GM12878 (cell line): Measurements from ENCODE around the gene VAT1. TPM values are rescaled to one million over a fixed set of nuclear protein-coding genes. Genes with fewer than 3 reads are reported as not detected.

Experiments
- ATAC-seq: fragments of 200-7000 bp; cut with Tn5 transposase; 3 replicates; pipeline ENCODE4 v1.9.1; 2020; ENCODE audit warnings: mild to moderate bottlenecking, moderate library complexity
- BruUV-seq: library from RNA; stranded (reverse); fragments of 400-500 nt; replicated peaks from 2 replicates; lab custom pipeline; 2021; lab: Mats Ljungman, UMichigan
- CTCF ChIA-PET: fragments of 300-600 bp; sonication (Branson Sonifier 250); formaldehyde crosslinking; extraction: SDS; loops from one replicate; lab custom pipeline; 2021; ENCODE audit warnings: inconsistent platforms; lab: Yijun Ruan, JAX
- POLR2A ChIA-PET: fragments of 350-600 bp; formaldehyde crosslinking; extraction: SDS; loops from one replicate; lab custom pipeline; 2021; ENCODE audit warnings: inconsistent platforms; lab: Charles Lee
- RAD21 ChIA-PET: fragments of 300-600 bp; sonication (Branson Sonifier 250); formaldehyde crosslinking; loops from one replicate; lab custom pipeline; 2023; ENCODE audit warnings: antibody characterized with exemption; ENCODE audit not compliant: unreplicated experiment; lab: Charles Lee
- SMC1A ChIA-PET: fragments of 300-600 bp; sonication (Branson Sonifier 250); formaldehyde crosslinking; loops from one replicate; lab custom pipeline; 2023; ENCODE audit not compliant: unreplicated experiment, uncharacterized antibody; lab: Charles Lee
- DNase-seq: peaks from one replicate; pipeline ENCODE4 v3.0.0-alpha.2; 2011; ENCODE audit warnings: low read depth, low spot score
- FAIRE-seq: peaks from 3 replicates; lab custom pipeline; 2011; peaks lifted over from hg19 to GRCh38; lab: Jason Lieb, UNC
- H2AFZ ChIP-seq: 2 replicates; pipeline ENCODE4 v1.6.0; 2011; ENCODE audit warnings: low read depth, low read length, control low read depth; ENCODE audit not compliant: control insufficient read depth
- H3K27ac ChIP-seq: 2 replicates; pipeline ENCODE4 v1.5.1; 2011; ENCODE audit warnings: control low read depth; ENCODE audit not compliant: control insufficient read depth, insufficient read depth
- H3K27me3 ChIP-seq, 2 experiments: replicated peaks in 1 of 2; 2 replicates each; pipeline versions ENCODE4 v1.6.0 to v1.6.1; 2011; ENCODE audit warnings: low read length in 1 of 2; ENCODE audit not compliant: control insufficient read depth in 2 of 2, insufficient read depth in 2 of 2
- H3K36me3 ChIP-seq, 2 experiments: 2 replicates each; pipeline ENCODE4 v1.5.1; 2011; ENCODE audit warnings: low read length in 1 of 2; ENCODE audit not compliant: control insufficient read depth in 2 of 2, insufficient read depth in 2 of 2
- H3K4me1 ChIP-seq: 2 replicates; pipeline ENCODE4 v1.6.1; 2011; ENCODE audit warnings: mild to moderate bottlenecking, low read length, moderate library complexity, mixed read lengths; ENCODE audit not compliant: control insufficient read depth, insufficient read depth
- H3K4me2 ChIP-seq: 2 replicates; pipeline ENCODE4 v1.6.0; 2011; ENCODE audit warnings: control low read depth; ENCODE audit not compliant: control insufficient read depth, insufficient read depth
- H3K4me3 ChIP-seq: fragments of 200-600 bp; sonication (generic); 2 replicates; pipeline ENCODE4 v1.5.1; 2016
- H3K79me2 ChIP-seq: 2 replicates; pipeline ENCODE4 v1.6.0; 2011; ENCODE audit warnings: low read length; ENCODE audit not compliant: control insufficient read depth, insufficient read depth
- H3K9ac ChIP-seq: 2 replicates; pipeline ENCODE4 v1.8.0; 2011; ENCODE audit warnings: low read length, control low read depth, mixed read lengths; ENCODE audit not compliant: control insufficient read depth, insufficient read depth
- H3K9me3 ChIP-seq: replicated peaks from 3 replicates; pipeline ENCODE4 v1.5.1; 2011; ENCODE audit warnings: mild to moderate bottlenecking, low read length; ENCODE audit not compliant: control insufficient read depth, insufficient read depth
- H4K20me1 ChIP-seq: 2 replicates; pipeline ENCODE4 v1.6.0; 2011; ENCODE audit not compliant: control insufficient read depth, insufficient read depth
- ETV6 ChIP-seq, 2 experiments: fragments of 450-650 bp in 1 of 2; IDR thresholded peaks in 1 of 2; conservative IDR thresholded peaks in 1 of 2; 2 replicates each; pipeline ENCODE4 v1.6.1; 2014; ENCODE audit warnings: antibody characterized with exemption in 1 of 2, borderline replicate concordance in 1 of 2, low read depth in 1 of 2, mild to moderate bottlenecking in 1 of 2, moderate library complexity in 1 of 2
- EZH2 ChIP-seq: IDR thresholded peaks from 2 replicates; pipeline ENCODE4 v1.6.1; 2012; ENCODE audit warnings: low read depth, mild to moderate bottlenecking, control low read depth, inconsistent platforms, low read length, borderline replicate concordance; ENCODE audit not compliant: control insufficient read depth
- GATAD2B ChIP-seq: fragments of 450-650 bp; conservative IDR thresholded peaks from 2 replicates; pipeline ENCODE4 v1.6.1; 2017; ENCODE audit warnings: low read depth, mild to moderate bottlenecking, moderate library complexity
- IKZF2 ChIP-seq, 2 experiments: fragments of 450-650 bp; IDR thresholded peaks; 2 replicates each; pipeline ENCODE4 v1.6.1; 2017; ENCODE audit warnings: mild to moderate bottlenecking in 2 of 2, moderate library complexity in 2 of 2
- MXI1 ChIP-seq: fragments of 150-350 bp; IDR thresholded peaks from 2 replicates; pipeline ENCODE4 v1.6.1; 2011; ENCODE audit warnings: low read depth, mild to moderate bottlenecking, inconsistent platforms, low read length, improper control_type of control experiment
- NRF1 ChIP-seq: conservative IDR thresholded peaks from 2 replicates; pipeline ENCODE4 v1.6.1; 2011; ENCODE audit warnings: mild to moderate bottlenecking, low read depth, low read length, improper control_type of control experiment
- SMAD1 ChIP-seq: fragments of 450-650 bp; IDR thresholded peaks from 2 replicates; pipeline ENCODE4 v1.6.1; 2018; ENCODE audit warnings: mild to moderate bottlenecking, low read depth; ENCODE audit not compliant: partially characterized antibody
- WGBS: methylation state at CpG from one replicate; pipeline ENCODE4 v1.1.6; 2016; ENCODE audit warnings: low lambda C conversion rate; ENCODE audit not compliant: insufficient replicate concordance, insufficient coverage; ENCODE audit errors: missing lambda C conversion rate; 5-methylcytosine and 5-hydroxymethylcytosine counted together
- in situ Hi-C: fragments of 300-500 bp; cut with MboI; formaldehyde crosslinking; loops from 9 replicates; pipeline ENCODE4 v1.14.3; 2018; ENCODE audit warnings: mixed read lengths
- intact Hi-C: fragments of 100-400 bp; cut with micrococcal nuclease; formaldehyde crosslinking; loops from one replicate; pipeline ENCODE4 v1.14.2; 2022; ENCODE audit not compliant: unreplicated experiment
- polyA plus RNA-seq, 11 experiments: library from polyadenylated mRNA; depleted of rRNA in 4 of 11; unstranded in 6 of 11; stranded (reverse) in 5 of 11; fragments of >200 nt; fragmentation: Nextera tagmentation in 4 of 11; fragmentation: Illumina TruSeq in 1 of 11; extraction: Ambion mirVana in 4 of 11; extraction: Trizol in 1 of 11; gene quantifications; 1 replicate in 1 of 11; 2 replicates in 10 of 11; pipeline versions ENCODE4 v1.2.1 to v1.2.3, GENCODE V29; 2011 to 2016; ENCODE audit warnings: inconsistent platforms in 2 of 11, missing spikeins in 2 of 11, low read depth in 1 of 11
- total RNA-seq, 4 experiments: library from RNA; depleted of rRNA in 3 of 4; stranded (reverse); fragments of >200 nt in 3 of 4; fragmentation: Illumina TruSeq in 1 of 4; extraction: Trizol in 1 of 4; gene quantifications; 2 replicates each; pipeline versions ENCODE4 v1.2.1 to v1.2.3, GENCODE V29; 2013 to 2021

Gene VAT1
- total and polyA plus RNA-seq, 10 of the 15 experiments (the other 5 are each of a cell fraction or from before 2014, with no cell fraction given) = 5.0 to 19.8 (median 8.2) TPM

GRCh38 chr17:43013296-43013695 is 8.9 kb downstream of the VAT1 start:
- 95% methylated on average over 8 of the region's 8 CpGs for WGBS
- peaks cover 8% of the 10 kb centered on the region for H3K4me1 ChIP-seq
- no peak overlapping the region for H2AFZ ChIP-seq
- no peaks in the 10 kb centered on the region for H3K9me3 ChIP-seq
- H3K4me2 ChIP-seq = no peak overlapping the region
- no peaks in the 10 kb centered on the region for H3K27me3 ChIP-seq
- RAD21 ChIA-PET = no interaction called here
- POLR2A ChIA-PET = interaction anchor here (1.2 kb wide), 1 partner anchor 15 kb away, joined by 4 read pairs; the partner anchor contains the start of gene RPL27
- H3K79me2 ChIP-seq = peaks cover 14% of the 10 kb centered on the region
- intact Hi-C loops (no loop called here), in situ Hi-C loops (loop anchor here (5.0 kb wide), 1 partner anchor 324 kb away; no protein-coding TSS in a partner anchor)
- no peaks in the 10 kb centered on the region for H4K20me1 ChIP-seq
- no TSS peak for BruUV-seq
- TF ChIP-seq NRF1 (no peak), EZH2 (no peak), MXI1 (no peak), GATAD2B (no peak), IKZF2 (IDR thresholded peaks at IDR 0.05) (no peak), ETV6 (conservative IDR thresholded peaks at IDR 0.05 in 1 of 2, IDR thresholded peaks at IDR 0.05 in 1 of 2; ENCODE audit: borderline replicate concordance in 1 of 2, low read depth in 1 of 2) (no peak), SMAD1 (no peak)
- SMC1A ChIA-PET = interaction anchor here (0.7 kb wide), 1 partner anchor 11 kb away, joined by 3 read pairs; no protein-coding TSS in a partner anchor
- peaks cover 8 to 21% of the 10 kb centered on the region in 2 experiments for H3K36me3 ChIP-seq
- ATAC-seq (no peak), DNase-seq (no peak), FAIRE-seq (no peak)
- no peak overlapping the region for H3K27ac ChIP-seq
- H3K4me3 ChIP-seq = no peak overlapping the region
- CTCF ChIA-PET = no interaction called here
- H3K9ac ChIP-seq = no peak overlapping the region
